PC-3 (cell line): ENCODE results near the gene E2F8.

ENCODE experiments used
- EZH2 ChIP-seq: fragments of 300-600 bp; sonication (generic); IDR thresholded peaks from one replicate; pipeline ENCODE4 v1.6.1; 2017; ENCODE audit warnings: antibody characterized with exemption, mild to moderate bottlenecking, low read length; ENCODE audit not compliant: unreplicated experiment
- EZH2phosphoT487 ChIP-seq: fragments of 300-600 bp; sonication (generic); IDR thresholded peaks from 2 replicates; pipeline ENCODE4 v1.6.1; 2018; ENCODE audit warnings: mild to moderate bottlenecking, antibody characterized with exemption, low read length, borderline replicate concordance
- TF ChIP-seq, protein P1 (sequence below): fragments of 300-600 bp; sonication (generic); conservative IDR thresholded peaks from 2 replicates; pipeline ENCODE4 v1.5.1; 2017; ENCODE audit warnings: antibody characterized with exemption, low read depth, mild to moderate bottlenecking, low read length

- TF ChIP-seq, protein P1, sequence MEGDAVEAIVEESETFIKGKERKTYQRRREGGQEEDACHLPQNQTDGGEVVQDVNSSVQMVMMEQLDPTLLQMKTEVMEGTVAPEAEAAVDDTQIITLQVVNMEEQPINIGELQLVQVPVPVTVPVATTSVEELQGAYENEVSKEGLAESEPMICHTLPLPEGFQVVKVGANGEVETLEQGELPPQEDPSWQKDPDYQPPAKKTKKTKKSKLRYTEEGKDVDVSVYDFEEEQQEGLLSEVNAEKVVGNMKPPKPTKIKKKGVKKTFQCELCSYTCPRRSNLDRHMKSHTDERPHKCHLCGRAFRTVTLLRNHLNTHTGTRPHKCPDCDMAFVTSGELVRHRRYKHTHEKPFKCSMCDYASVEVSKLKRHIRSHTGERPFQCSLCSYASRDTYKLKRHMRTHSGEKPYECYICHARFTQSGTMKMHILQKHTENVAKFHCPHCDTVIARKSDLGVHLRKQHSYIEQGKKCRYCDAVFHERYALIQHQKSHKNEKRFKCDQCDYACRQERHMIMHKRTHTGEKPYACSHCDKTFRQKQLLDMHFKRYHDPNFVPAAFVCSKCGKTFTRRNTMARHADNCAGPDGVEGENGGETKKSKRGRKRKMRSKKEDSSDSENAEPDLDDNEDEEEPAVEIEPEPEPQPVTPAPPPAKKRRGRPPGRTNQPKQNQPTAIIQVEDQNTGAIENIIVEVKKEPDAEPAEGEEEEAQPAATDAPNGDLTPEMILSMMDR = no peak
- no peak for TF ChIP-seq EZH2phosphoT487
- no peak for TF ChIP-seq EZH2
Observed at GRCh38 chr11:19193916-19194315, 46.8 kb downstream of the E2F8 start.
